NCI-H446 (cell line): ENCODE measurements around the gene RASA3.
"Not testable (repeated sequence)": the region's sequence is repeated elsewhere in the genome, so short reads cannot be mapped to it uniquely, and the experiment has no call there.

Source experiments
- DNase-seq, 2 experiments: peaks; one replicate each; lab custom pipeline; 2025; lab: John Stamatoyannopoulos, UW

Gene RASA3

GRCh38 chr13:114155926-114156883 is 23.8 kb upstream of the RASA3 start:
- no peak for DNase-seq

- no peak for DNase-seq
These were observed 22.9 kb upstream of the RASA3 start for GRCh38 chr13:114155320-114155719.

- no peak for DNase-seq
These were observed 22.1 kb upstream of the RASA3 start for GRCh38 chr13:114154476-114154875.

- no peak for DNase-seq
These were observed 21.2 kb upstream of the RASA3 start for GRCh38 chr13:114153485-114154080.

GRCh38 chr13:114152831-114153371 is 20.5 kb upstream of the RASA3 start:
- DNase-seq, result no peak

GRCh38 chr13:114152285-114152645 is 19.8 kb upstream of the RASA3 start:
- no peak for DNase-seq

GRCh38 chr13:114151565-114152284 is 19.3 kb upstream of the RASA3 start:
- no peak for DNase-seq

GRCh38 chr13:114151031-114151430 is 18.6 kb upstream of the RASA3 start:
- DNase-seq, result no peak

GRCh38 chr13:114149774-114150740 is 17.6 kb upstream of the RASA3 start:
- no peak for DNase-seq

GRCh38 chr13:114148886-114149285 is 16.5 kb upstream of the RASA3 start:
- not testable (repeated sequence) for DNase-seq

- no peak for DNase-seq
These were observed 16.1 kb upstream of the RASA3 start for GRCh38 chr13:114148521-114148855.

- DNase-seq, result no peak
These were observed 15.5 kb upstream of the RASA3 start for GRCh38 chr13:114147803-114148520.

GRCh38 chr13:114146629-114147028 is 14.2 kb upstream of the RASA3 start:
- DNase-seq, result no peak

GRCh38 chr13:114146173-114146572 is 13.8 kb upstream of the RASA3 start:
- no peak for DNase-seq

- no peak for DNase-seq
These were observed 13.3 kb upstream of the RASA3 start for GRCh38 chr13:114145722-114146121.

- no peak for DNase-seq
These were observed 12.8 kb upstream of the RASA3 start for GRCh38 chr13:114145256-114145655.

GRCh38 chr13:114144606-114145244 is 12.3 kb upstream of the RASA3 start:
- no peak for DNase-seq

- no peak for DNase-seq
These were observed 11.6 kb upstream of the RASA3 start for GRCh38 chr13:114143806-114144605.
